Measurements from ENCODE around the gene NCOA6. TPM values are rescaled to one million over a fixed set of nuclear protein-coding genes. Genes with fewer than 3 reads are reported as not detected.

The NCOA6 gene
- total RNA-seq, 1 donor from 2014 or later: 14.0 TPM

DNA sequence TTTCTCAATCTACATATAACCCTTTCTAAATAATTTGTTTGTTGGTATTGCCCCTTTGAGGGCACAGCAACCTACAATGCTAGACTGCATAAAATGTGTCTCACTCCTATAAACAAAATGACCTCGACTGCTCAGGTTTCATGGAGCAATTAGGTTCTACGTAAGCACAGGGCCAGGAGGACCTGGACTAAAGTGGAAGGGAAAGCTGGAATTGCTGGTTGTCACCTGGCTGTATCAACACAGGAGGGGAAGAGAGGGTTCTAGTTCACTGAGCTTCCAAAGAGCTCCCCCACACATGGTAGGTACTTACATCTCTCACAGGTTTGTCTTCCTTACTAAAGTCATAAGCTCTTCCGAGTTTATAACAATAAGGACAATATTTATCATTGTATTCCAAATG is 51.0 kb downstream of the NCOA6 start:
- TF ChIP-seq, protein P1, sequence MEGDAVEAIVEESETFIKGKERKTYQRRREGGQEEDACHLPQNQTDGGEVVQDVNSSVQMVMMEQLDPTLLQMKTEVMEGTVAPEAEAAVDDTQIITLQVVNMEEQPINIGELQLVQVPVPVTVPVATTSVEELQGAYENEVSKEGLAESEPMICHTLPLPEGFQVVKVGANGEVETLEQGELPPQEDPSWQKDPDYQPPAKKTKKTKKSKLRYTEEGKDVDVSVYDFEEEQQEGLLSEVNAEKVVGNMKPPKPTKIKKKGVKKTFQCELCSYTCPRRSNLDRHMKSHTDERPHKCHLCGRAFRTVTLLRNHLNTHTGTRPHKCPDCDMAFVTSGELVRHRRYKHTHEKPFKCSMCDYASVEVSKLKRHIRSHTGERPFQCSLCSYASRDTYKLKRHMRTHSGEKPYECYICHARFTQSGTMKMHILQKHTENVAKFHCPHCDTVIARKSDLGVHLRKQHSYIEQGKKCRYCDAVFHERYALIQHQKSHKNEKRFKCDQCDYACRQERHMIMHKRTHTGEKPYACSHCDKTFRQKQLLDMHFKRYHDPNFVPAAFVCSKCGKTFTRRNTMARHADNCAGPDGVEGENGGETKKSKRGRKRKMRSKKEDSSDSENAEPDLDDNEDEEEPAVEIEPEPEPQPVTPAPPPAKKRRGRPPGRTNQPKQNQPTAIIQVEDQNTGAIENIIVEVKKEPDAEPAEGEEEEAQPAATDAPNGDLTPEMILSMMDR (IDR thresholded peaks at IDR 0.05; ENCODE audit: borderline replicate concordance): no peak

DNA sequence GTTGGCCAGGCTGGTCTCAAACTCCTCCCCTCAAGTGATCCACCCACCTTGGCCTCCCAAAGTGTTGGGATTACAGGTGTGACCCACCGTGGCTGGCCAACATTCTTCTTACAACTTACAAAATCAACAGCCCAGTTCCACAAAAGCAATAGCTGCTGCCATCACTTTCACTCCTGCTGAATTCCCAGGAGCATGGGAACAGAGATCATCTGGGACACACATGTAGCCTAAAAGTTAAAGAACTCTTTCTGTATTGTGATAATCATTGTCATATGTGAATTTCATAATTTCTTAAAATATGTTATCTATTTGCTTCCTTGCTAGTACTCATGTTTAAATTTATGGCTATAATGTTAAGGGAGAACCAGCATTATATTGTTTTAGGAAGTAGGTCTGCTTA is 51.7 kb downstream of the NCOA6 start:
- no peaks in the 10 kb centered on the region for H3K9me3 ChIP-seq (replicated peaks)
- peaks cover 65% of the 10 kb centered on the region for H3K36me3 ChIP-seq
- H3K27me3 ChIP-seq (ENCODE audit: low read depth): no peaks in the 10 kb centered on the region
- intact Hi-C loops (cut with micrococcal nuclease): no loop called here
- TF ChIP-seq, protein P1 (IDR thresholded peaks at IDR 0.05; ENCODE audit: borderline replicate concordance): no peak
- H3K4me1 ChIP-seq: peaks cover 16% of the 10 kb centered on the region
- H3K4me3 ChIP-seq: no peak overlapping the region
- no peak overlapping the region for H3K27ac ChIP-seq (replicated peaks)
- no peak for DNase-seq

More for the DNA sequence above, 51.0 kb downstream of the NCOA6 start:
- Histone ChIP-seq H3K27ac (replicated peaks) (no peak overlapping the region), H3K4me1 (peaks cover 12% of the 10 kb centered on the region), H3K4me3 (no peak overlapping the region), H3K9me3 (replicated peaks) (no peaks in the 10 kb centered on the region), H3K27me3 (ENCODE audit: low read depth) (no peaks in the 10 kb centered on the region), H3K36me3 (peaks cover 64% of the 10 kb centered on the region)
- intact Hi-C loops (cut with micrococcal nuclease): no loop called here
- DNase-seq: no peak

DNA sequence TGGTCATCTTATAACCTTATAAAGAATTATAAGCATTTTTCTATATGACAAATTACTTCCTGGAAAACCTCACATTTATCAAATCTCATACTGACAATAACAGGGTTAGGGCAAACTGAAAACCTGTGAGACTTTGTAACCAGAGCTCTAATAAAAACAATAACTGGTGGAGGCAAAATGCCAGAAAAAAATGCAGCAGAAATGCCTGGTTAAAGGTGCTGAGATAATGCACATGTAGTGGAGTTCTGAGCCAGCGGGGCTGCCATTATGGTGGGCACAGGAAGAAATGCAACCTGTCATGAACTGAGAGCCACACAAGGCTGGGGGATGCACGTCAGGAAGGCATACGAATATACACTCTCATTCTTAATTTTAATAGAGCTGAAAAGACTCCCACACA is 53.0 kb downstream of the NCOA6 start:
- TF ChIP-seq, protein P1 (IDR thresholded peaks at IDR 0.05; ENCODE audit: borderline replicate concordance): no peak
- intact Hi-C loops (cut with micrococcal nuclease): no loop called here

DNA sequence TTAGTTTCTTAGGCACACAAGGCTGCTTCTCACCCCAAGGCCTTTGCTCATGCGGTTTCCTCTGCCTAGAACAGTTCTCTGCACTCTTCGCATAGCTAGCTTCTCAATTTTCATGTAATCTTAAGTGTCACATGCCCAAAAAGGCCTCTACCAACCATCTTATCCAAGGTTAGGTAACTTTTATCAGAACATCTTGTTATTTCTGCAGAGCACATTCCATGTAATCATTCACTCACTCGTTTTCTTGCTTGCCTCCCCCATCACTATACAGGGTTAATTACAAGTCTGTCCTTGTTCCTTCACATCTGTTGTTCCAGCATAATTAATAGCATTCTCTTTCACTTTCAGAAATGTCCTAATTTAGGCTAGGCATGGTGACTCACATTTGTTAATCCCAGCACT is 53.8 kb downstream of the NCOA6 start:
- H3K4me3 ChIP-seq: no peak overlapping the region
- intact Hi-C loops (cut with micrococcal nuclease): no loop called here

More for the DNA sequence above, 53.0 kb downstream of the NCOA6 start:
- H3K9me3 ChIP-seq (replicated peaks): no peaks in the 10 kb centered on the region
- H3K4me3 ChIP-seq: no peak overlapping the region
- no peak overlapping the region for H3K27ac ChIP-seq (replicated peaks)
- H3K27me3 ChIP-seq (ENCODE audit: low read depth): no peaks in the 10 kb centered on the region
- H3K36me3 ChIP-seq: peaks cover 76% of the 10 kb centered on the region
- peaks cover 16% of the 10 kb centered on the region for H3K4me1 ChIP-seq
- no peak for DNase-seq

DNA sequence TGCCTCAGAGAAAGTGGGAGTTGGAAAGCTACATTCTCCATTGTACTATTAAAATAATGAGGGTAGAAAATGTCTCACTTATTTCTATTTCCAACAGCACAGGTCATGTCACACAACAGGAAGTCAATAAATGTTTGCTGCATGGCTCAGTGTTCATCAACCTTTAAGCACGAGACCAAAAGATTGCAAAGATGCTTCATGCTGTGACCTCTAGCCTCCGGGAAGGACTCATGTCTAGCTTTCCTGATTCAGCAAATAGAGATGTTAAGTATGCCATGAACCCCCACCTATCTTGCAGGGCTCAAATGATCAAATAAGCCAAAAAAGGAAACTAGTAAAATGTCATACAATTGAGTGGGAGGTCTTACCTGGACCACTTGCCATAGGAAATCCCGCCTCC is 57.4 kb downstream of the NCOA6 start:
- no peak overlapping the region for H3K4me3 ChIP-seq
- DNase-seq: no peak
- peaks cover 86% of the 10 kb centered on the region for H3K36me3 ChIP-seq
- TF ChIP-seq, protein P1 (IDR thresholded peaks at IDR 0.05; ENCODE audit: borderline replicate concordance): no peak
- H3K27ac ChIP-seq (replicated peaks): no peak overlapping the region
- peaks cover 16% of the 10 kb centered on the region for H3K4me1 ChIP-seq
- no peaks in the 10 kb centered on the region for H3K27me3 ChIP-seq (ENCODE audit: low read depth)
- intact Hi-C loops (cut with micrococcal nuclease): no loop called here
- no peaks in the 10 kb centered on the region for H3K9me3 ChIP-seq (replicated peaks)

More for the DNA sequence above, 53.8 kb downstream of the NCOA6 start:
- Histone ChIP-seq H3K27me3 (ENCODE audit: low read depth) (no peaks in the 10 kb centered on the region), H3K27ac (replicated peaks) (no peak overlapping the region), H3K4me1 (peaks cover 16% of the 10 kb centered on the region), H3K9me3 (replicated peaks) (no peaks in the 10 kb centered on the region), H3K36me3 (peaks cover 83% of the 10 kb centered on the region)
- TF ChIP-seq, protein P1 (IDR thresholded peaks at IDR 0.05; ENCODE audit: borderline replicate concordance): no peak
- no peak for DNase-seq

Measured in left ventricle myocardium inferior (tissue), 1 donor.